Kidney (tissue), 14 donors: ENCODE results near the gene TMEM229B. TPM values are rescaled to one million over a fixed set of nuclear protein-coding genes. Genes with fewer than 3 reads are reported as not detected.

Experiments
- DNase-seq, 5 donors: peaks; one replicate each; pipeline ENCODE4 v3.0.0-alpha.2; 2013 to 2020
- FAIRE-seq: peaks from 2 replicates; lab custom pipeline; 2012; peaks lifted over from hg19 to GRCh38; lab: Jason Lieb, UNC
- H3K27ac ChIP-seq, 2 donors: one replicate each; pipeline ENCODE4 v1.7.0; 2013; ENCODE audit warnings: low read depth in 2 of 2, low read length in 2 of 2, inconsistent platforms in 1 of 2
- H3K27me3 ChIP-seq: one replicate; pipeline ENCODE4 v1.7.1; 2013; ENCODE audit warnings: low read length, inconsistent platforms; ENCODE audit not compliant: control insufficient read depth, insufficient read depth
- H3K36me3 ChIP-seq, 3 donors: one replicate each; pipeline versions ENCODE4 v1.7.0 to v1.7.1; 2013; ENCODE audit warnings: low read length in 3 of 3, control low read depth in 1 of 3, inconsistent platforms in 1 of 3; ENCODE audit not compliant: insufficient read depth in 3 of 3, control insufficient read depth in 2 of 3
- H3K4me1 ChIP-seq, 3 donors: one replicate each; pipeline versions ENCODE4 v1.7.0 to v1.7.1; 2013; ENCODE audit warnings: low read length in 3 of 3, inconsistent platforms in 1 of 3, low read depth in 1 of 3; ENCODE audit not compliant: control insufficient read depth in 2 of 3, insufficient read depth in 2 of 3
- H3K4me3 ChIP-seq, 3 donors: one replicate each; pipeline versions ENCODE4 v1.7.0 to v1.8.1; 2013; ENCODE audit warnings: low read length in 3 of 3, control low read depth in 1 of 3, inconsistent platforms in 1 of 3
- H3K9ac ChIP-seq, 3 donors: one replicate each; pipeline versions ENCODE4 v1.7.0 to v1.7.1; 2013; ENCODE audit warnings: low read length in 3 of 3, control low read depth in 1 of 3, inconsistent platforms in 1 of 3
- H3K9me3 ChIP-seq, 3 donors: one replicate each; pipeline versions ENCODE4 v1.7.0 to v1.7.1; 2013; ENCODE audit warnings: low read length in 3 of 3, control low read depth in 1 of 3, inconsistent platforms in 1 of 3; ENCODE audit not compliant: control insufficient read depth in 2 of 3, insufficient read depth in 1 of 3
- CTCF ChIP-seq: IDR thresholded peaks from 3 replicates; pipeline ENCODE4 v1.5.1; 2012; ENCODE audit warnings: mild to moderate bottlenecking, moderate library complexity, borderline replicate concordance; ENCODE audit not compliant: insufficient read depth; ENCODE audit errors: extremely low read depth
- intact Hi-C: fragments of 100-400 bp; cut with DNase I; formaldehyde crosslinking; loops from one replicate; pipeline ENCODE4 v1.11.1; 2022
- microRNA-seq: library from miRNA; unstranded; fragments of <30 nt; microRNA quantifications from one replicate; pipeline ENCODE4 v1.2.0, GENCODE V29; 2020
- polyA plus RNA-seq: library from polyadenylated mRNA; stranded (reverse); fragments of 350-450 nt; fragmentation: Illumina TruSeq; extraction: RNeasy Lipid Tissue Mini Kit (QIAGEN cat#74804); gene quantifications from one replicate; pipeline ENCODE4 v1.2.3, GENCODE V29; 2014; ENCODE audit warnings: low read depth, low replicate concordance; ENCODE audit not compliant: insufficient read depth
- total RNA-seq: library from RNA; stranded (reverse); fragmentation: NEBNext Ultra II Directional; extraction: Animal tissue kit (Norgen Biotek cat#: 25700); gene quantifications from one replicate; pipeline ENCODE4 v1.2.1, GENCODE V29; 2021
- donor health status: control.
- donor health status: control.
- donor health status: control.
- donor health status: control.
- donor health status: control.
- donor health status: DM: yes; HTN: yes; CAD: no.
- donor health status: Normal renal cell carcinoma (clear cell type).

The TMEM229B gene
- total and polyA plus RNA-seq, 2 donors from 2014 or later: 3.1 to 7.8 TPM

GRCh38 chr14:67421356-67422224, 66.9 kb downstream of the TMEM229B start:
- no peak for TF ChIP-seq CTCF

More at GRCh38 chr14:67421356-67422224, 66.9 kb downstream of the TMEM229B start:
- DNase-seq (no peak), FAIRE-seq (no peak)
- Histone ChIP-seq H3K9ac (no peak overlapping the region), H3K4me1 (no peaks in the 10 kb centered on the region), H3K9me3 (no peaks in the 10 kb centered on the region), H3K27me3 (peaks cover 2% of the 10 kb centered on the region), H3K36me3 (no peaks in the 10 kb centered on the region), H3K4me3 (no peak overlapping the region), H3K27ac (no peak overlapping the region)
- intact Hi-C loops: no loop called here

Small RNAs within 50 kb of the gene (microRNA-seq; reads per million reads assigned to microRNA genes)
- not detected for gene MIR5694

Other genes with a start within 250 kb of the TMEM229B start
- gene PALS1, start 247.3 kb downstream of the TMEM229B start, total RNA-seq: 33.3 TPM
- 20.6 TPM for gene PALS1, start 247.3 kb downstream of the TMEM229B start, polyA plus RNA-seq
- gene ATP6V1D, start 128.9 kb downstream of the TMEM229B start, total RNA-seq: 91.5 TPM
- gene ATP6V1D, start 128.9 kb downstream of the TMEM229B start, polyA plus RNA-seq: 200 TPM
- gene EIF2S1, start 128.4 kb downstream of the TMEM229B start, total RNA-seq: 78.2 TPM
- 52.8 TPM for gene EIF2S1, start 128.4 kb downstream of the TMEM229B start, polyA plus RNA-seq
- gene PLEK2, start 76.6 kb downstream of the TMEM229B start, total RNA-seq: 10.8 TPM
- 11.4 TPM for gene PLEK2, start 76.6 kb downstream of the TMEM229B start, polyA plus RNA-seq
- gene PLEKHH1, start 44.6 kb upstream of the TMEM229B start, total RNA-seq: 26.2 TPM
- 9.1 TPM for gene PLEKHH1, start 44.6 kb upstream of the TMEM229B start, polyA plus RNA-seq
- 31.7 TPM for gene PIGH, start 111.5 kb upstream of the TMEM229B start, total RNA-seq
- gene PIGH, start 111.5 kb upstream of the TMEM229B start, polyA plus RNA-seq: 44.9 TPM
- 19.2 TPM for gene ARG2, start 131.2 kb upstream of the TMEM229B start, total RNA-seq
- 77.0 TPM for gene ARG2, start 131.2 kb upstream of the TMEM229B start, polyA plus RNA-seq
- 110 TPM for gene VTI1B, start 185.9 kb upstream of the TMEM229B start, total RNA-seq
- gene VTI1B, start 185.9 kb upstream of the TMEM229B start, polyA plus RNA-seq: 211 TPM
- gene RDH11, start 207.0 kb upstream of the TMEM229B start, total RNA-seq: 66.9 TPM
- 124 TPM for gene RDH11, start 207.0 kb upstream of the TMEM229B start, polyA plus RNA-seq
- 0.22 TPM for gene RDH12, start 213.2 kb upstream of the TMEM229B start, total RNA-seq
- gene RDH12, start 213.2 kb upstream of the TMEM229B start, polyA plus RNA-seq: 10.0 TPM